Brain microvascular endothelial cell (primary cell): Measurements from ENCODE around the gene MMRN1.

ENCODE experiments used
- DNase-seq: peaks from one replicate; pipeline ENCODE4 v3.0.0-alpha.2; 2020
- H3K27ac ChIP-seq: fragments of 250-450 bp; sonication (Bioruptor Pico); 2 replicates; pipeline ENCODE4 v1.5.1; 2020; ENCODE audit warnings: mild to moderate bottlenecking, moderate library complexity
- H3K27me3 ChIP-seq: fragments of 250-450 bp; sonication (Bioruptor Pico); replicated peaks from 2 replicates; pipeline ENCODE4 v1.5.1; 2020; ENCODE audit warnings: mild to moderate bottlenecking
- H3K36me3 ChIP-seq: fragments of 250-450 bp; sonication (Bioruptor Pico); replicated peaks from 2 replicates; pipeline ENCODE4 v1.5.1; 2020; ENCODE audit warnings: mild to moderate bottlenecking
- H3K4me3 ChIP-seq: 2 replicates; pipeline ENCODE4 v1.5.1; 2011; ENCODE audit warnings: low read depth, mild to moderate bottlenecking, control low read depth, low read length, moderate library complexity
- CTCF ChIP-seq: IDR thresholded peaks from 2 replicates; pipeline ENCODE4 v1.5.1; 2011; ENCODE audit warnings: low read depth, mild to moderate bottlenecking, moderate library complexity, low read length, control low read depth, inconsistent platforms; ENCODE audit errors: missing control alignments
- in situ Hi-C: cut with HindIII; loops from 2 replicates; pipeline ENCODE4 v1.10.0; 2017; ENCODE audit warnings: low sequenced_read_pairs, low pct_ligation_motif_present

MMRN1 gene

GRCh38 chr4:89879215-89879614 is 15.4 kb upstream of the MMRN1 start:
- in situ Hi-C loops = no loop called here
- H3K36me3 ChIP-seq = no peaks in the 10 kb centered on the region

GRCh38 chr4:89889289-89889688 is 5.4 kb upstream of the MMRN1 start:
- DNase-seq = no peak
- in situ Hi-C loops = no loop called here
- Histone ChIP-seq H3K27me3 (no peaks in the 10 kb centered on the region), H3K27ac (no peak overlapping the region), H3K36me3 (no peaks in the 10 kb centered on the region), H3K4me3 (no peak overlapping the region)
- no peak for TF ChIP-seq CTCF

More at GRCh38 chr4:89879215-89879614, 15.4 kb upstream of the MMRN1 start:
- no peak overlapping the region for H3K4me3 ChIP-seq
- H3K27me3 ChIP-seq = no peaks in the 10 kb centered on the region
- no peak overlapping the region for H3K27ac ChIP-seq
- no peak for TF ChIP-seq CTCF
- no peak for DNase-seq

GRCh38 chr4:89897867-89898266 is 3.2 kb downstream of the MMRN1 start:
- Histone ChIP-seq H3K36me3 (no peaks in the 10 kb centered on the region), H3K4me3 (no peak overlapping the region), H3K27me3 (no peaks in the 10 kb centered on the region), H3K27ac (no peak overlapping the region)
- in situ Hi-C loops = no loop called here
- no peak for DNase-seq
- TF ChIP-seq CTCF = no peak

GRCh38 chr4:89898304-89898716 is 3.7 kb downstream of the MMRN1 start:
- H3K4me3 ChIP-seq = no peak overlapping the region
- no peak for TF ChIP-seq CTCF
- no peaks in the 10 kb centered on the region for H3K36me3 ChIP-seq
- in situ Hi-C loops = no loop called here
- no peak for DNase-seq
- no peak overlapping the region for H3K27ac ChIP-seq
- no peaks in the 10 kb centered on the region for H3K27me3 ChIP-seq

GRCh38 chr4:89899152-89899551 is 4.5 kb downstream of the MMRN1 start:
- in situ Hi-C loops = no loop called here
- no peak for DNase-seq

More at GRCh38 chr4:89899152-89899551, 4.5 kb downstream of the MMRN1 start:
- H3K27me3 ChIP-seq = no peaks in the 10 kb centered on the region
- H3K27ac ChIP-seq = no peak overlapping the region
- no peak for TF ChIP-seq CTCF
- H3K36me3 ChIP-seq = no peaks in the 10 kb centered on the region
- no peak overlapping the region for H3K4me3 ChIP-seq
